ENCODE measurements around the gene DPYD.
"Not testable (repeated sequence)": the region's sequence is repeated elsewhere in the genome, so short reads cannot be mapped to it uniquely, and the experiment has no call there.

Gene DPYD

DNA sequence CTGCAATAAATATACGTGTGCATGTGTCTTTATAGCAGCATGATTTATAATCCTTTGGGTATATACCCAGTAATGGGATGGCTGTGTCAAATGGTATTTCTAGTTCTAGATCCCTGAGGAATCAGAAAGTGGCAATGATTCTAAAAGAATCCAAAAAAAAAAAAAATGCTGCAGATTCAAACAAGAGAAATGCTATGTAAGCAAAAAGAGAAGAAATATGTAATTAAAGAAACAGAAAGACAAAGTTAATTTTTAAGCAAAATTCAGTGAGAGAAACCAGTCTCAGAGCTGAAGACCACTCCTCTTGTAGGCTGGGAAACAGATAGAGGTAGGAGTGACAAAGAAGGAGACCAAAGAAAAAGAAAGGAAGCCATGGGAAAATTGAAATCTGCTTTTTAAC is 571.0 kb downstream of the DPYD start:
- DNase-seq: not testable (repeated sequence)

DNA sequence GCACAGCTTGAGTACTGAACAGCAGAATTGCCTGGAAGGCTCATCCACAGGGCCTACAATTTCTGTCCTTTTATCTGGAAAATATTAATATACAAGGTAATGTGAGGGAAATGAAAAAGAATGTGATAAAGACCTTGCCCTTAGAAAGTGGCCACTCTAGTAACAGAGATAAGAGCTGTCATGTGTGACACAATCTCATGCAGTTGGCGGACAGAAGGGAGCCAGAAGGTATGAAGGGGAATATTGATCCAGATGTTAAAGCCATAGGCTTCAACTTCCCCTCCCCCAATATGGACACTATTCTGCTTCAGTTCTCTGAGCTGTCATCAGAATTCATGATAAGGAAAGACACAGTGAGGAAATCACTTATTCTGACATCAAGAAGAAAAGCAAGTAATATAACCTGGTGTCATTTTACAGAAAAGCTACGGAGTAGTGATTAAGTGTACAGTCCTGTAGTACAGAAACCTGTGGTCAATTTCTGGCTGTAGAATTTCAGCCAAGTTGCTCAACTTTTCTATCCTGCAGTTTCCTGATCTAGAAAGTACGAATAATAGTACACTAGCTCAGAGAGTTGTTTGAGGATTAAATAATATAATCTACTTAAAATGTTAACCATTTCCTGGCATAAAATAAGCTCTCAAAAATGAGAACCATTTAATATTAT is 572.1 kb downstream of the DPYD start:
- DNase-seq: no peak

DNA sequence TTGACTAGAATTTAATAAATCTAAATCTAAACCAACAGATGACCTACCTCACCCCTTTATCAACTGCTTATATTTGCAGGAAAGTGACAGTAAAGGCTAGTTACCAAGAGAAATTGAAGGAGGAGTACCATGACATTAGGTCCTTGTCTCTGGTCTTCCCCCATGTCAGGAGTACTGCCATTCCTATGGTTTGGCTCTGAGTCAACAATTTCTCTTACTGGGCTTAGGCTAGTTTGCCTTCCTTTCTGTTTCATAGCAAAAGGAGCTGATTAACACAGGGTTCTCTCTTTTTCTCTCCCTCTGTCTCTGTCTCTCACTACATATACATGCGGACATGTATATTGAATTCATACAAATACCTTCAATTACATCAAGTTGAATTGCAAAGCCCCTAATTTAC is 579.9 kb downstream of the DPYD start:
- DNase-seq: no peak

- DNase-seq: no peak
Measured at GRCh38 chr1:97338347-97338746, 582.5 kb downstream of the DPYD start.

DNA sequence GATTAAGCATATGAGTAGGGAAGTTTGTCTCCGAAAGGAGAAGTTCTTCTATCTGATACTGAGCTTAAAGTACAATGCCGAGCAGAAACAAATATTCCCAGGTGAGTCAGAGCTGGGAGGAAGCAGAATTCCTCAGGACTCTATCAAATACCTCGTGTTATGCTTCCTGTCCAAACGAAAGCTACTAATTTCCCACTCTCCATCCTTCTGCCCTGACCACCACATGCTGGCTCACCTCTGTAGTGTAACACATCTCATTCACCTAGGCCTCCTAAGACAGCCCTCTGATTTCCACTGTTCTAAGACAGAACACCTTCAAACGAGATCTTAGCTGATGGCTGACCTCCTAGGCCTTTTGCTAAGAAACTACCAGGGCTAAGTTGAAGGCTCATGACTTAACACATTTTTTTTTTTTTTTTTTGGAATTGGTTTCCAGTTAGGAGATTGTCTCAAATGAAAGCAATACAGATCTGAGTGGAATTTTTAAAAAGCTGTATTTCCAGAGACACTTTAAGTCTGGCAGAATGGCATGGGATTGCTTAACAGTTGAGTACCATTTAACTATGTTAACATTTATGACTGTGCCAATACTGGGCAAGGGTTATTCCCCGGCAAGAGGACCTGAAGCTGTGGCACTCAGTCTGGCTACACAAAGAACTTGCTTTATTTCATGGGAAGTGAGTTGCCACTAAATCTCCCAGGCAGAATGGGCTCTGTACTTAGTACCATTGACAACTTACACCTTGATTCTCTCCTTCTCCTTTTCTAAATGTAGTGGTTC is 583.4 kb downstream of the DPYD start:
- DNase-seq: no peak

- no peak for DNase-seq
Measured at GRCh38 chr1:97334454-97334853, 586.4 kb downstream of the DPYD start.

DNA sequence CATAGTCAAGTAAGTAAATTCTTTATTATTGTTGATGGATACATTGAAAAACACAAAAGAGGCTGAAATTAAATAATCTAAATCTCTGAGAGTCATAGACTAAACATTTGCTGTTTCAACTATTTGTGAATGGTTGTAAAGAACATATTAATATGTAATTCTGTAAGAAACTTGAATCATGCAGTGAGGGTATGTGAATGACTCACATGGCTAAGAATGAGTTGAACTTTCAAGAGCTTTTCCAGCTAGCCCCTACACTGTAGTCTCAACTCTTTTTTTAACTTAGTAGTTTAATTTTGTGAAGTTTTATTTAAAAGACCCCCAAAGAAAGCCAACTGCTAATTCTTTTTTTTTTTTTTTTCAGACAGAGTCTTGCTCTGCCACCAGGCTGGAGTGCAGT is 588.1 kb downstream of the DPYD start:
- DNase-seq: no peak

GRCh38 chr1:97331165-97331564 is 589.7 kb downstream of the DPYD start:
- no peak for DNase-seq

- no peak for DNase-seq
Measured at GRCh38 chr1:97314685-97315084, 606.1 kb downstream of the DPYD start.

GRCh38 chr1:97308131-97308530 is 612.7 kb downstream of the DPYD start:
- DNase-seq: no peak

GRCh38 chr1:97307568-97307967 is 613.3 kb downstream of the DPYD start:
- DNase-seq: no peak

DNA sequence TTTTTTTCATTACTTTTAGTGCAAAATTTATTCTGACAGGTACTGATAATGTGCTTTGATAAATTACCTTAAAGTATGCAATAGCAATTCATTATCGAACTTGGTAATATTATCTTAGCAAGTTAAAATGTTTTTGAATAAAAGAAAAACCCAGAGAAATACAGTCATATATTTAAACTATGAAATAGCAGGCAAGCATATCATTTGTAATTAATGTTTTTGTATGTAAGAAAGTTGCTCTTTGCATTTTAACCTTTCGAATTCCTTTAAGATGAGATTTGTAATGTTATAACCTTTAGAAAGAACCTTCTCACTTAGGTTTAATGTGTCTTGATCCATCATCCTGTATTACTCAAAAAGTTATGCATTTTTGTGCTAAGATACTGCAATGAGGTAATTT is 613.7 kb downstream of the DPYD start:
- DNase-seq: no peak

DNA sequence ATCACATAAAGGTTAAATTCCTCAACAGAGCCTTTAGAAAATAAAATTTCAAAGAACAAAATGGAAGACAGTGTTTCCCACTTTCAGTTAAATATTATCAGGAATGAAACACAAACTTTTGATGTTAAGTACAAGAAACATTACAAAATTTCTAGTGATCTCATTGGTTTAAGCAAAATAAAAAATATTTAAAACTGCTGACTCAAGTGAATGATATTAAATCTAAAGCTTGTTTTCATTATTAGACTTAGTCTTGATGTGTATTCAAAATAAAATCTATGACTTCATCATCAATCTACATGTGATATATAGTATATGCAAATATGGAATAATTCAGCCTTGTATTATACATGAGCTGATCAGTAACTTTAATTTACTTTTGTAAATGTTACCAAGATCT is 614.3 kb downstream of the DPYD start:
- DNase-seq: no peak

- DNase-seq: no peak
Measured at GRCh38 chr1:97304366-97304765, 616.5 kb downstream of the DPYD start.

GRCh38 chr1:97298966-97299365 is 621.9 kb downstream of the DPYD start:
- DNase-seq: no peak

GRCh38 chr1:97297611-97298010 is 623.2 kb downstream of the DPYD start:
- DNase-seq: no peak

DNA sequence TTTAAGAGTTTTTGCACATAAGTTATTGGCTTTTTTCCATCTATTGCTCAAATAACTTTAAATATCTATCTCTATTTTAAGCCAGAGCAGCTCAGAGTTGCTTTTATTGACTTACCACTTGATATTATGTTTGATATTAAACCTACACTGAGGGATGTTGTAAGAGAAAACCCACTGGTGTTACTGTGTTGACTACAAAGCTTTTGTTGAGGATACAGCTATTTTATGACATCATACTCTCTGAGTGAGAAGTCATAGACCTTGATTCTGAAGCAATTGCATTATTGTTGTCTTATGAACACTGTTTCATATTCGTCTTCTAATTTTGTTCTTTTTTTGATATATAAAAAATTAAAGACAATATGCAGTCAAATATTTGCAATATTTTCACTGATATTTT is 638.9 kb downstream of the DPYD start:
- DNase-seq: no peak

DNA sequence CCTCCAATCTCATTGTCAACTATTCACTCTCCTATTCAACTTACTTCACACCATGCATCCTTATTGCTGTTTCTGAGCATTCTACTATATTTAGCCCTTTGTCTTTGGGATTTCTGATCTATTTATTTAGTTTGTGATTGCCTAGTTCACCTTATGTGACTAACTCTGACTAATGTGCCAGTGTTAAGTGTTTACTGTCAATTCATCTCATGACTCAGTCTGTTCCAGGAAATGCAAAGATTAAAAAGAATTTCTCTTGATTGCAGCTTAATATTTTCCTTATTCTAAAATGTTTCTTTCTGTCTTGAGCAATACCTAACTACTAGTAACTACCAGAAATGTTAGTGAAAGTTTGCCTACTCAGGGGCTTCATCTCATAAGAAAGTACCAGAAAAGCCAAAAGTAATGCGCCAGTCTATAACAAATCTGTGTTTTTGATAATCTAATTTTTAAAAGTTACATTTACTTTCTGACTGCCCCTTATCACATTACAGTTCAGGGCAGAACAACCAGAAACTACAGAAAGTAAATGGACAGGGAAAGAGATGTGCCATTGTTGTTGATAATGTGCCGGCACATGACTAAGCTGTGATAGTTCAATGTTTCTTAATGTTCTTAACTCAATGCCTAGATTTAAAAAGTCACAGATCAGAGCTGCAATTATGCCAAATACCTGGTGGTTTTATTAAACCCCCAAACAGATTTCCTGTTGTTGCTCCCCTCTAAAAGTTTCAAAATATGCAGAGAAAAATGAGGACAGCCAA is 642.8 kb downstream of the DPYD start:
- DNase-seq: no peak

- DNase-seq: no peak
Measured at GRCh38 chr1:97271916-97272788, 648.7 kb downstream of the DPYD start.

GRCh38 chr1:97270508-97271307 is 650.1 kb downstream of the DPYD start:
- no peak for DNase-seq

DNA sequence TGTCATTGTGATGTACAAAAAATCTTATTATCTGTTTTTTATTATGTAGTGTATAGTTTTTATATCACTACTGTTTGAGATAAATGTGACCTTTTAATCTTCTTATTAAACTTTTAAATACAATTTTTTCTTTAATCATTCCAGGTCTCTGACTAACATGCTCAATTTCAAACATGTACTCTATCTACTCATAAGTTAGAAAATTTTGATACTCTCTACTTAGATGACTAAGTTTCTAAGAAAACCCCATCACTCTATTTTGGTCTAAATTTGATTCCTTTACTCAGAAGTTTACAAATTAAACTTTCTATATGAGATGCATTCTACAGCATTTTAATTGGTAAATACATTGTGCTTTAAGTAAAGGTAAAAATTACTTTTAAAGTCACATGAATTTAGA is 655.2 kb downstream of the DPYD start:
- DNase-seq: no peak

- no peak for DNase-seq
Measured at GRCh38 chr1:97262842-97263241, 658.0 kb downstream of the DPYD start.
